Stimulated activated CD4-positive, alpha-beta T cell treated with anti-CD3 and anti-CD28 coated beads, Interleukin-2, amount 100 ng/mL, for 24 hours (primary cell): ENCODE results near the gene FADS1.

Experiments
- DNase-seq, 2 donors: peaks; one replicate each; pipeline ENCODE4 v3.0.0-alpha.2; 2020

FADS1 gene

DNA sequence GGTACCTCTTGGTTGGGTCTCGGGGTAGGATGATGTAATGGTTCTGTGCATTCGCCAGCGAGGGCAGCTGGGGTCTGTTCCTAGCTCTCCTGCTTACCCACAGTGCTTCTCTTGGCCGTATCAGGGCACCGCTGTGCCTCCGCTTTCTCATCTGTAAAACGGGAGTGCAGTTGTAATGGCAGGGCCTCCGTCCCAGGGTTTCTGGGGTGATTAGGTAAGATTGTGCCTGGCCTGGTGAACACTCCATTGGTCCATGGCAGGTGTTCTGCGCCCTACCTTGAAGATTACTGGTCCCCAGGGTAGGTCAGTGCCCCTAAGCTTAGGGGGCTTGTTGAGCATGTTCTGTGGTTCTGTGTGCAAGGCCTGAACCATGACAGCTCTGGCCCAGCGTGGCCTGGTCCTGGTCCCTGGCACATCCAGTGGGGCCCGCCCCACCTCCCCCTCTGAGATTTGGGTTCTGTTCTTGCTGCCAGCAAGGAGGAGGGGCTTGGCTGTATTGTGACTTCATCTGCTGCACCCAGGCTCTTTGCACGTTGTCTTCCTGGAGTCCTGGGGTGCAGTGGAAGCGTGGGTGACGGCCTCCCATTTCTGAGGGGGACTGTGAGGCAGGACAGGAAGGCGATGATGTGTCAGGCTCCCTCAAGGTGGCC is 59.5 kb downstream of the FADS1 start:
- no peak for DNase-seq

DNA sequence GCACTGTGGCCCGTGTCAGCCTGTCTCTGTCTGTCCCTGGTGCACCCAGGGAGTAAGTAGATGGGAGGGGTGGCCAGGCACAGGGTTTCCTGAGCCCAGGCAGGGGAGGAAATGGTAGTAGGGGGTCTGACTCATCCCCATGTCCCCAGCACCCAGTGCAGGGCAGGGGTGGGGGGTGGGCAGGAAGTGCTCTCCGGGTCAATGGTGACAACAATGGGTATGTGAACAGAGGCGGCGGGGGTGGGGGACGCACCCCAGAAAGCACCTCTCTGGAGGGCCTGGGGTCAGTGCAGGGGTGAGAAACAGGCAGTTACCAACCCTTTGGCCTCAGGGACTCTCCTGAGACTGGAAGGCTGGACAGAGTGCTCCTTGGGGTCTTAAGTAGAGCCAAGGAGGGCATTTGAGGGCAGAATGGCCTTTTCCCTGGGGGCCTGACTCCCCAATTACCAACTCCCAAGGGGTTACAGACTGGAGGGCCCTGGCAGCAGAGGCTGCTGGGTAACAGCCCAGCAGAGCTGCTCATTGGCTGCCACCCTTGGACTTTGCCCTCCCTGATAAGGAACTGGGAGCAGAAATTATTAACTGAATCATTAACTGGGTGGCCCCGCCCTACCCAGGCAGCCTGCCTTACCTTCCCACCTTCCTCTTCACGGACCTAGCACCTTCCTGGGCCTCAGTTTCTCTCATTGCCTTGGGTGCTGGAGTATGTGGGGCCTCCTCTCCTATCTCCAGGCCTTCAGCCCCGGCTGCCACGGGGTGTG is 60.2 kb downstream of the FADS1 start:
- DNase-seq: no peak

DNA sequence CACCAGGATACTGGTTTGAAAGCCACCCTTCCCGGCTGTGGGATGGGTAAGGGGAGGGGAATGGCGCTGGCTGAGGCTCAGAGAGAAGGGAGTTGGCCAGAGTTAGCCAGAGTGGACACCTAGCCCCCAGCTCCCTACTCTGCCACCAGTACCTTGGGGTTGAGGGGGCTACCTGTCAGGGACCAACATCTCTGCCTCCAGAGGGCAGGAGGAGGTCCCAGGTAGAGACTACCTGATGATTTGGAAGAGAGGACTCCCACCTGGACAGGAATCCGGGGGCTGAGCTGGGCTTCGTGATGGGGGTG is 60.7 kb downstream of the FADS1 start:
- no peak for DNase-seq

DNA sequence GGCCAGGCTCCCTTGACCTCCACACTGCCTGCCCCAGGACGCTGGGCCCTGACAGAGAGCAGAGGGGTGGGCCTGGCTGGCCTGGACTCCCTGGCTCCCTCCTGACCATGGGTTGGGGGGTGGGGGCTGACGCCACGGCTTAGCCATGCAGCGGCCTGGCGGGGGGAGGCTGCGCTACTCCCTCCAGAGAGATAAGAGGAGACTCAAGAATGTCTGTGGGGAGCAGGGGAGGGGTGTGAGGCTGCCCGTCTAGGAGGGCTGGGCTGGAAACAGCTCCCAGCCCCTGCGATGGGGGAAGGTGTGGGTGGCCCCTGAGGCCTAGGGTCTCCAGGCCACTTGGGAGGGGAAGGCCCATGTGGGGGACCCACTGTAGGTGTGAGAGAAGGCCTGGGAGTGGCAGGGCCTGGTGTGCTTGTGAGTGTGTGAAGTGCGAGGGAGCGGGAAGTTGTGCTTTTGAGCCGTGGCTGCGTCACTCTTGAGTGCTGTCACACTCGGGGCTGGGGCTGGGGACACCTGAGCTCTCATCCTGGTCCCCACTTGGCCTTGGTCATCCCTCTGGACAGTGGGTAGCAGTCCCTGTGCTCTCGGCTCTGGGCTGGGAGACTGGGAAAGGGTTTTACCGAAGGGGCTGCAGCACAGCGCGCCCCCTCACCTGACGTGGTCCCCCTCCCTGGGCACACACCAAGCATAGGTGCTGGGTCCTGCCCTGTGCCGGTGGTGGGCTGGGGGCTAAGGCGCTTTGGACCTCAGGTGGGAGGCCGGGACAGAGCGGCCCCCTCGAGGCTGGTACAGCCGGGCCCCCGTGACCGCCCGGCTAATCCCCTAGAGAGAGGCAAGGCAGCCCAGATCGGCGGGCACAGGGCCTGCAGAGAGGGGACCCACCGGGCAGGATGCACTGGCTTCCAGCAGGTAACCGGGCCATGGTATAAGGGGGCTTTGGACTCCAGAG is 62.0 kb downstream of the FADS1 start:
- DNase-seq: no peak

DNA sequence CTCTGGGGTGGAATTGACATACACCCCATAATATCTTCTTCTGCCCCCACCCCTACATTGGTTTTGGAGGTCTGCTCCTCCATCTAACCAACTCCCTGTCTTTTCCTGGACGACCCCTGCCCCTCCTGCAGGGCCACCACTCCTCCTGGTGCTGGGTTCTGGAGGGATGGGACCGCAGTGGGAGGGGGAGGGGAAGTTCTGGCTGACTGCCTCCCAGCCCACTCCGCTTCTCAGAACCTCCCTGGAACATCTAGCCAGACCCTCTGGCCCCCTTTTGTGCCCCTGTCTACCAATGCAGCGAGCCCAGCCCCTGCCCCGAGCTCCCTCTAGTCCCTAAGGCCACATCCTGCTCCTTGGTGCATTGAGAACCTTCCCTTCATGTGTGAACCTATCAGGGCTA is 63.1 kb downstream of the FADS1 start:
- no peak for DNase-seq

DNA sequence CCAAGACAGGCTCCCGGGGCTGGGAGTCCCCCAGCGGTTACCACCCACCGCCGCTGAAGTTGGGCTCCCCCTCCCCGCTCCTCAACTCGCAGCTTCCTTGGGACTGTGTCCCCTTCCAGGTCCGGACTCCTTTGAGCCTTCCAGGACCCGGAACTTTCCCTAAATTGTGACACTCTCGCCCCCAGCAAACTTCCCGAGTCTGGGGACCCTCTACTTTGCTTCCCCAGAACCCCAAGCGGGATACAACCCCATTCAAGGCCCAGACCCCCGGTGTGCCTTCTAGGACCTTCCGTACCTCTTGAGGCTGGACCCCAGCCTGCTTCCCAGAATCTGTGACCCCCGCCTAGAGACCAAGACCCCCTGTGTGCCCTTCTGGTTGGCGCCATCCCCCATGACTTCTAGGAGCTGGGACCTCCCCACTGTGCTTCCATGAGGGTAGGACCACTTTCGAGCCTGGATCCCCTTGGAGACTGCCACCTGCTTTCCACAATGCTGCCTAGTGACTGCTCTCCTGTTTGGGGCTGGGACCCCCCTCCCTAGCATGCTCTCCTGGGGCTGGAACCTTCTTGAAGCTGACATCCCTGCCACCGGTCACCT is 63.8 kb downstream of the FADS1 start:
- DNase-seq: no peak

DNA sequence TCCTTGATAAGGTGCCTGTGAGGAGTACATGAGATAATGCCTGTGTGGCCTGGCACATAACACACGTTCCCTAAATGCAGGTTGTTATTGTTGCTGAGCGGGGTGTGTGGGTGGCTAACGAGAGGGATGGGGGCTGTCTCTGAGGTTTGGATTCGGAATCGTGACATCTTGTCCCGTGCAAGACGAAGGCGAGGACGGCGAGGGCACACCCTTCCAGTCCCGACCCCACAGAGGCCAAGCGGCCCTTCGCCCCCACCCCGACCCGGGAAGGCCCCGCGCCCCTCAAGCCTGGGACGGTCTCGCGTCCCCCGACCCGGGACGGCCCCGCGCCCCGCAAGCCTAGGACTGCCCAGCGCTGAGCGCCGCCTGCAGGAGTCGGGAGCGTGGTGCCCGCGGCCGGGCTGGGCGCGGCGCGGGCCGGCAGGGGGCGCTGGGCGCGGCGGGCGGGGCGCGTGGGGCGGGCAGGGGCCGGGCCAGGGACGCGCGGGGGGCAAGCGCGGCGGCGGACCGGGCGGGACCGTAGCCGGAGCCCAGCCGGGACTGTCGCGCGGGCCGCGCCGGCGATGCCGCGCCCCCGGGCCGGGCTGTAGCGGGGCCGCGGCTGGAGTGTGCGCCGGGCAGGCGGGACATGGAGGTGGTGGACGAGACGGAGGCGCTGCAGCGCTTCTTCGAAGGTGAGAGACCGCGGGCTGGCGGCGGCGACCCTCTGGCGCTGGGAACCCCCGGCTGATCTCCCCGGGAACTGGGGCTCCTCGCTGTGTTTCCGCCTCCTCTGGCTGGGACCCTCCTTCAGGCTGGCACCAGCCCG is 64.5 kb downstream of the FADS1 start, which contains the start of gene MYRF:
MYRF (plus strand) TSS at position 520 of the 808 bp plus-strand sequence; CDS start at position 629, 109 bp downstream.
- peak; percentile 66 to 72 for DNase-seq

DNA sequence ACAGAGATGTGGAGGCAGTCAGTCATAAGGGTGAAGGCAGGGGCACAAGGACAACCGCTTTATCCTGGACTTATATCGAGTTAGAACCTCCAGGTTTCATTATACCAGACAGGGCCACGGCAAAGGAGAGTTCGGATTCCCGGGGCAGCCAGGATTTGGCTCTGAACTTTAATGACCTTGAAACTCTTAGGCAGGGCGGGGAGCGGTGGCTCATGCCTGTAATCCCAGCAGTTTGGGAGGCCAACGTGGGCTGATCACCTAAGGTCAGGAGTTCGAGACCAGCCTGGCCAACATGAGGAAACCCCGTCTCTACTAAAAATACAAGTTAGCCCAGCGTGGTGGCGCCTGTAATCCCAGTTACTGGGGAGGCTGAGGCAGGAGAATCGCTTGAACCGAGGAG is 65.4 kb downstream of the FADS1 start:
- no peak for DNase-seq

DNA sequence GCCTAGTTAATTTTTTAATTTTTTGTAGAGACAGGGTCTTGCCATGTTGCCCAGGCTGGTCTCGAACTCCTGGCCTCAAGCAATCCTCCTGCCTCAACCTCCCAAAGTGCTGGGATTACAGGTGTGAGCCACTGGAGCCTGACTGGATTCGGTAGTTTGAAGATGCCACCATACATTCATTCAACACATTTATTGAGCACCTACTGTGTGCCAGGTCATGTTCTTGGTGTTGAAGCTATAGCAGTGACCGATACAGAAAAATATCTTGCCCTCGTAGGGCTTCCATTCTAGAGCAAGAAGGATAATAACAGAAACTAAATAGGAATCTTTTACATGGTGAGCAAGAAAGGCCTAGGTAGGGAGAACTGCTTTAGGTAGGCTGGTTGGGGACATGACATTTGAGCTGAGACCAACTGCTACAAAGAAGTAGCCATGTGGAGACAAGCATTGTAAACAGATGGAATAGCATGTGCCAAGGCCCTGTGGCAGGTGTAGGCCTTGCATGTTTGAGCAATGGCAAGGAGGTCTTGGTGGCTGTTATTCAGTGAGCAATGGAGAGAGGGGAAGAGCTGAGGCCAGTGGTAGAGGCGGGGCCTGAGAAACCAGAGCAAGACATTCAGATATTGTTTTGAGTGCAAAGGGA is 66.1 kb downstream of the FADS1 start:
- no peak for DNase-seq
